Medulla oblongata (tissue), 1 donor: ENCODE data around the gene ETV1.

Experiments
- DNase-seq: peaks from one replicate; pipeline ENCODE4 v3.0.0-alpha.2; 2015; ENCODE audit errors: extremely low spot score

ETV1 gene

GRCh38 chr7:13879994-13880686 is 109.3 kb downstream of the ETV1 start:
- no peak for DNase-seq

GRCh38 chr7:13879143-13879542 is 110.3 kb downstream of the ETV1 start:
- DNase-seq: no peak

GRCh38 chr7:13878154-13878553 is 111.3 kb downstream of the ETV1 start:
- DNase-seq: no peak

GRCh38 chr7:13875496-13876074 is 113.9 kb downstream of the ETV1 start:
- no peak for DNase-seq

GRCh38 chr7:13874783-13875182 is 114.7 kb downstream of the ETV1 start:
- no peak for DNase-seq

GRCh38 chr7:13872709-13873108 is 116.8 kb downstream of the ETV1 start:
- DNase-seq: no peak

- DNase-seq: no peak
Measured at GRCh38 chr7:13871008-13871407, 118.5 kb downstream of the ETV1 start.

GRCh38 chr7:13860734-13861133 is 128.7 kb downstream of the ETV1 start:
- no peak for DNase-seq

- no peak for DNase-seq
Measured at GRCh38 chr7:13856012-13856411, 133.5 kb downstream of the ETV1 start.

- no peak for DNase-seq
Measured at GRCh38 chr7:13852281-13852968, 137.0 kb downstream of the ETV1 start.

- no peak for DNase-seq
Measured at GRCh38 chr7:13851736-13852135, 137.7 kb downstream of the ETV1 start.

GRCh38 chr7:13850185-13850752 is 139.2 kb downstream of the ETV1 start:
- no peak for DNase-seq

- DNase-seq: no peak
Measured at GRCh38 chr7:13849163-13849892, 140.1 kb downstream of the ETV1 start.

GRCh38 chr7:13848681-13849131 is 140.8 kb downstream of the ETV1 start:
- no peak for DNase-seq

GRCh38 chr7:13846386-13846785 is 143.1 kb downstream of the ETV1 start:
- no peak for DNase-seq

- DNase-seq: no peak
Measured at GRCh38 chr7:13845601-13846000, 143.9 kb downstream of the ETV1 start.

- no peak for DNase-seq
Measured at GRCh38 chr7:13844954-13845353, 144.5 kb downstream of the ETV1 start.

- no peak for DNase-seq
Measured at GRCh38 chr7:13841284-13841683, 148.2 kb downstream of the ETV1 start.
